IgD-negative memory B cell (primary cell): ENCODE measurements around the gene ZBTB7C. TPM values are rescaled to one million over a fixed set of nuclear protein-coding genes. Genes with fewer than 3 reads are reported as not detected.
A peak's percentile ranks its signal among the peaks of the same experiment; 100 is the strongest.
"Not testable (repeated sequence)": the region's sequence is repeated elsewhere in the genome, so short reads cannot be mapped to it uniquely, and the experiment has no call there.

ENCODE experiments used
- H3K27ac Mint-ChIP-seq, 3 donors: one replicate each; pipeline ENCODE4 v1.8.0; 2020 to 2022; ENCODE audit warnings: mild to moderate bottlenecking in 3 of 3, mixed read lengths in 3 of 3, moderate library complexity in 1 of 3
- H3K27me3 Mint-ChIP-seq: one replicate; pipeline ENCODE4 v1.8.0; 2021; ENCODE audit warnings: mixed read lengths
- H3K36me3 Mint-ChIP-seq: one replicate; pipeline ENCODE4 v1.8.0; 2020; ENCODE audit warnings: mild to moderate bottlenecking, mixed read lengths
- H3K4me1 Mint-ChIP-seq, 3 donors: one replicate each; pipeline ENCODE4 v1.8.0; 2020 to 2022; ENCODE audit warnings: mixed read lengths in 3 of 3, mild to moderate bottlenecking in 1 of 3
- H3K4me3 Mint-ChIP-seq, 4 donors: one replicate each; pipeline ENCODE4 v1.8.0; 2020 to 2022; ENCODE audit warnings: mild to moderate bottlenecking in 4 of 4, mixed read lengths in 4 of 4, moderate library complexity in 3 of 4
- H3K9me3 Mint-ChIP-seq, 3 donors: one replicate each; pipeline ENCODE4 v1.8.0; 2020 to 2021; ENCODE audit warnings: mixed read lengths in 3 of 3, mild to moderate bottlenecking in 1 of 3
- polyA plus RNA-seq: library from polyadenylated mRNA; unstranded; fragments of 300-500 nt; fragmentation: Illumina TruSeq; gene quantifications from one replicate; pipeline ENCODE4 v1.2.3, GENCODE V29; 2021

Gene ZBTB7C
- not detected for polyA plus RNA-seq

DNA sequence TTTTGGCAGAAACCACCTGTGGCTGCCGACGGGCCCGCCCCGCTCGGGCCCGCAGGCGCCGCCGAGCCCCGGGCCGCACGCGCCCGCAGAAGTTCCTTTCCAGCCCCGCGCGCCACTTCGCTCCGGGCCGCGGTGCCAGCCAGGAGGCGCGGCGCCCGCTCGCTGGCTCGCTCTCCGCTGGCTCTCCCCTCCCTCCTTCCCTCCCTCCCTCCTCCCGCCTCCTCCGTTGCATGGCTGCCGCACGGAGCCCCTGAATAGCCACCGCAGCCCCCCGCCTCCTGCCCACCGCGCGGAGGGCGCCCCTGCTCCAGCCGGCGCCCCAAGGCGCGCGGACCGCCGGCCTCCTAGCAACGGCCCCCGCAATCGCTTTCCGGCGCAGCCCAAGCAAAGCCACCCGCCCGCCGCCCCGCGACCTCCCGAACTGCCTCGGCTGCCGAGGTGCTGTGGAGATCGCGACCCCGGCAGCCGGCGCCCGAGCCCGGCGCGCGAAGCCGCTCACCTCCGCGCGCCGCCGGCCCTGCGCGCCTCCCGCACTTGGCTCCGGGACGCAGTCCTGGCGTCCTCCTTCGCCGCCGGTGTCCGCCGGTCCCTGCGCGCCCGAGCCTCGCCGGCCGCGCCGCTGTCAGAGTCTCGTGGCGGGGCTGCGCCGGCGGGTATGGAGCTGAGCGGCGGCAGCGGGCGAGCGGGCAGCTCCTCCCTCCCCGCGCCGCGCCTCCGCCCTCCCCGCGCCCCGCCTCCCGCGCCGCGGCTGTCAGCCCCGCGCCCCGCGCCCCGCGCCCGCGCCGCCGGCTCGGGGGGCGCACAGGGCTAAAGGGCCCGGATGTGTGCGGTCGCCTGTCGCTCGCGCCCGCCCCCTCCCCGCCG, at the start of gene ZBTB7C:
Gene ZBTB7C (minus strand): TSS at position 657 of the 864 bp plus-strand sequence.
- H3K4me3 Mint-ChIP-seq = peak within 1 kb of the TSS; percentile 78 to 90 (median 82)
- H3K27ac Mint-ChIP-seq = no peak within 1 kb of the TSS
- H3K27me3 Mint-ChIP-seq = peaks cover 47% of the 10 kb centered on the region

DNA sequence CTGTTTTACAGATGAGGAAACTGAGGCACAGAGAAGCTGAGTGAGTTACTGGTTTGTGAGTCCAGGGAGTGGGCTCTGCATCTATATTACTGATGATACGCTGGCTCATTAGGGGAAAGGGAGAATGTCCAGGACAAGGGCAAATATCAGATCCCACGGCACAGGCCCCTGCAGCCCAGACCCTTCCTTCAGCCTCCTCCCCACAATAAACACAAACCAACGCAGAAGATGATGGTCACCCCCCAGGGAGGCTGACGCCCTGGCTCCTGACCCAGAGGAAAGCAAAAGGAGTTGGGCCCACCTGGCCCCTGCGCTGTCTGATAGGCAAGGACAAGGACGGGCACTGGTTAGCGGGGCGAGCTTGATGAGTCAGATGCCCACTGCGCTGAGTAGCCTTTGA, 47.7 kb upstream of the ZBTB7C start:
- no peak overlapping the region for H3K4me3 Mint-ChIP-seq
- H3K9me3 Mint-ChIP-seq = no peaks in the 10 kb centered on the region
- H3K27me3 Mint-ChIP-seq = peaks cover 8% of the 10 kb centered on the region
- H3K4me1 Mint-ChIP-seq = no peaks in the 10 kb centered on the region
- H3K27ac Mint-ChIP-seq = no peak overlapping the region
- no peaks in the 10 kb centered on the region for H3K36me3 Mint-ChIP-seq

More for the DNA sequence above, at the start of gene ZBTB7C:
- Mint-ChIP-seq H3K4me1 (peaks cover 4 to 9% (median 8%) of the 10 kb centered on the region in 3 donors), H3K9me3 (peaks cover 0 to 8% (median 4%) of the 10 kb centered on the region in 3 donors), H3K36me3 (peaks cover 1% of the 10 kb centered on the region)

DNA sequence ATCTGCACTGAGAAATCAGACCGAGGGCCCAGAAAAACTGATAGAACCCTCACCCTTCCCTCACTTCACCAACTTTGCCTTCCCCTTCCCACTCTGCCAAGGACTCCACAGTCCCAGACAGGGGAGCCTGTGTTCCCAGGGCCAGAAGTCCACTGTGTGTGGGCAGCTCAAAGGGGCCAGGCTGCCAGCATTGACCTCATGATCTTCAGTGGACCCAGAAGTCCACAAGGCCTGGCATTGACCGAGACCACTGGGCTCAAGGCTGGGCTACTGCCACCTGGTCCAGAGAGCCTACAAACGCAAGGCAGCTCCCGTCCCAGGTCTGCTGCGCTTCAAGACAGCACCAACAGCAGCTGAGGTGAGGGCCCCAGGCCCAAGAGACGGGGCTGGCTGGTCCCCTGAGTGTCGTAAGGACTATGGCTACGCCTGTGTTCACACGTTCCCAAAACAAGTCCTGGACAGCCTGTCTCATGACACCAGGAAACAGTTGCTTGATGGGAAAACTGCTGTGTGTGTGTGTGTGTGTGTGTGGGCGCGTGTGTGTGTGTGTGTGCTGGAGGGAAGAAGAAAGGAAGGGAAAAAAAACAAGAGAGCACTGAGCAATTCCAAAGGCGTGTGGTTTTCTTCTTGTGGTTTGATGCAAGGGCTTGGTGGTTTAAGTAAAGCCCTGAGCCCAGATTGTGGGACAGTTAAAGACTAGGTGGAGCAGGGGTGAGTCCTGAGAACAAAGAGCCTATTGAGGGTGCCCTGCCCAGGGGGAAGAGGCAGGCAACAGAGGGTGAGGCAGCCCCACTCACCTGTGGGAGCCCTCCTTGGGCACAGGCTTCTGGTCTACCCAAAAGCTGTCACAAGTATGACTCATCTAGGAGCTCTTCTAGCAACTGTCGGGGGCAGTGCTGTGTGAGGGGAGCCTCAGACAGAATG, 46.6 kb upstream of the ZBTB7C start:
- Mint-ChIP-seq H3K9me3 (peaks cover 0 to 2% (median 0%) of the 10 kb centered on the region in 3 donors), H3K27ac (no peak overlapping the region), H3K36me3 (no peaks in the 10 kb centered on the region), H3K27me3 (peaks cover 8% of the 10 kb centered on the region), H3K4me3 (no peak overlapping the region), H3K4me1 (no peaks in the 10 kb centered on the region)

DNA sequence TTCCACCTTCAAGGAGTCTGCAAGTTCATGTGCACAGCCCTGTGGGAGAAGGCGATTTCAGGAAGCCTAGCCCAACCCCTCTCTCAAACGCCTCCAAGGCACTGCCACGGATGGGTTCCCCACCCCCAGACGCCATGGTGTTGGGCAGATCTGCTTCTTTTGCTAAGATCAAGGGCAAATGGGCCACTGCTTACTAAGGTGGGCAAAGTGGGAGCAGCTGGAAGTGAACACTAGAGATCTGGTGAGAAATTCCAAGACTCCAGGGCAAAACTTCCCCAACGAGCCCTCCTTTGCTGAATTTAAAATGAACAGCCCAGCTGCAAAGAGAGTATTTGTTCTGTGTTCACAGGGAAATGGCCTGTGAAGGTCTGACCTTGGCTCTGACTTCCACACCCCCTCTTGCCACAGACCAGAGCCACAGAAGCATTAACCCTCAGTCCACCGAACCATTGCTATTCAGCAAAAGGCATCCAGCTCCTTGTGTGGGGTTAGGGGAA, 45.1 kb upstream of the ZBTB7C start:
- Mint-ChIP-seq H3K9me3 (peaks cover 0 to 2% (median 0%) of the 10 kb centered on the region in 3 donors), H3K27ac (no peak overlapping the region), H3K4me1 (no peaks in the 10 kb centered on the region), H3K36me3 (no peaks in the 10 kb centered on the region), H3K4me3 (no peak overlapping the region), H3K27me3 (peaks cover 12% of the 10 kb centered on the region)

DNA sequence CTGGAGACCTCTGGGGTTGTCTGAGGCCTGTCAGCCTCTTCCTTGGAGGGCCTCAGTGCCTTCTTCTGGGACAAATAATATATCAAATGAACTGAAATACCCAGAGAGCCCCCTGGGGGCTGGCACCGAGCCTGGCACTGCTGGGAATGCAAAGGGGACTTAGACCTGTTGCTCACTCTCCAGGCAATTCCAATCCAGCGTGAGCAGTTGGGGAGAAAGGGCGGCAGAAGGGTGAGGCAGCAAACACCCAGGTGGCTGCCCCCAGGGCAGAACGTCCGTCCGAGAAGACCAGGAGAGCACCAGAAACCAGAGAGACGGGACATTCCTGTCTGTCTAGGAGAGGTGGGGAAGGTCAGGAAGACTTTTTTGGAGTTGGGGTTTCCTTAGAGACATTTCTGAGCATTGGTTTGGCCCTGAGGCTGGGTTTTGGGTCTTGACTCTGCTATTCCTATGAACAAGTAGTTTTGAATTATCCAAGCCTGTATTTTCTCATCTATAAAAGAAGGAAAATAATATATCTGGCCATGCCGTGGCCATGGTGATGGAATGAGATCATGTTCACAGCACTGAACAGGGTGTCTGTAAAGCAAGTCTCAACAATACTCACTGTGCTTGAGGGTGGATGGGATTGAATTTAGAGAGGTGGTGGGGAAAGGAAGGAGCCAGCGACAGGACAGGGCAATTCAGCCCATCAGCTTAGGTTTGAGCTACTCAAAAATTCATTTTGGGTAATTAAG, 44.3 kb upstream of the ZBTB7C start:
- Mint-ChIP-seq H3K4me3 (no peak overlapping the region), H3K4me1 (no peaks in the 10 kb centered on the region), H3K27me3 (peaks cover 14% of the 10 kb centered on the region), H3K27ac (no peak overlapping the region), H3K9me3 (peaks cover 0 to 2% (median 0%) of the 10 kb centered on the region in 3 donors), H3K36me3 (no peaks in the 10 kb centered on the region)

DNA sequence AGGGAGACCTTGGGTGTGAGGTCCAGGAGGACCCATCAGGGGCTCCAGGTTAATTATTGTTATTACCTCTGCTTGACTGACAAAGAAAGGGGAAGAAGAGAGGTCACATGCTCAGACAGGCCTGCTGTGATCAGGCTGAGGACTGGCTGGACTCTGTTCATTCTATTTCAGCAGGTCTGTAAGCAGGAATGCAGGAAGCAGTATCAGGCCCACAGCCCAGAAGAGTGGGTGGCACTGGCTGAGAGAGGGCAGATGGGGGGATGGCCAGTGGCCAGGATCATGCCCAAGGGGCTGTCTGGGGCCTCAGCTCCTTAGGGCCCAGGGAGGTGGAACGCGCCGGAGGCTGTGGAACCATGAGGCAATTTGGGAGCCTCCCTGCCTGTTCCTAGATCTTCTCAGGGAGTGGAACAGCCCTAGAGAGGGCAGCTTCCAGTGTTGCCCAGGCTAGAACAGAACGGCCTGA, 43.7 kb upstream of the ZBTB7C start:
- Mint-ChIP-seq H3K4me1 (no peaks in the 10 kb centered on the region), H3K36me3 (no peaks in the 10 kb centered on the region), H3K9me3 (peaks cover 0 to 2% (median 0%) of the 10 kb centered on the region in 3 donors), H3K27me3 (peaks cover 15% of the 10 kb centered on the region), H3K4me3 (no peak overlapping the region), H3K27ac (no peak overlapping the region)

DNA sequence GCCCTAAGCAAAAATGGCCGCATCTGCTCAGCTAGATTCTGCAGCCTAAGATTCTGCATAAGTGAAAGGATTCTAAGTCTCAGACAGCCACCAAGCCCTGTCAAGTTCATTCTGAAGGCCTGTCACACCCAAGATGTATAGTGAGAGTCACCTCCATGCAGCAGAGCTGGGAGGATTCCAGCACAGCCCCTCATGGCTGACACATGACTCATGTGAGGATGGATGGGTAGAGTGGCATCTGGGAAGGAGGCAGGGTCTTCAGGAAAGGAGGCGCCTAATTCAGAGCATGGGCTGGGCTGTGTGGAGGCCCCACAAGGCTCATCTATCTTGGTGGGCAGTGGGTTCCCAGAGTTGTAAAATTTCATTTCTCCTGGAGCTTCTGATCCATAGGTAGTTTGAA, 41.5 kb upstream of the ZBTB7C start:
- Mint-ChIP-seq H3K4me1 (peaks cover 0 to 2% (median 0%) of the 10 kb centered on the region in 3 donors), H3K27ac (no peak overlapping the region), H3K9me3 (peaks cover 0 to 2% (median 0%) of the 10 kb centered on the region in 3 donors), H3K27me3 (peaks cover 11% of the 10 kb centered on the region), H3K4me3 (no peak overlapping the region), H3K36me3 (no peaks in the 10 kb centered on the region)

DNA sequence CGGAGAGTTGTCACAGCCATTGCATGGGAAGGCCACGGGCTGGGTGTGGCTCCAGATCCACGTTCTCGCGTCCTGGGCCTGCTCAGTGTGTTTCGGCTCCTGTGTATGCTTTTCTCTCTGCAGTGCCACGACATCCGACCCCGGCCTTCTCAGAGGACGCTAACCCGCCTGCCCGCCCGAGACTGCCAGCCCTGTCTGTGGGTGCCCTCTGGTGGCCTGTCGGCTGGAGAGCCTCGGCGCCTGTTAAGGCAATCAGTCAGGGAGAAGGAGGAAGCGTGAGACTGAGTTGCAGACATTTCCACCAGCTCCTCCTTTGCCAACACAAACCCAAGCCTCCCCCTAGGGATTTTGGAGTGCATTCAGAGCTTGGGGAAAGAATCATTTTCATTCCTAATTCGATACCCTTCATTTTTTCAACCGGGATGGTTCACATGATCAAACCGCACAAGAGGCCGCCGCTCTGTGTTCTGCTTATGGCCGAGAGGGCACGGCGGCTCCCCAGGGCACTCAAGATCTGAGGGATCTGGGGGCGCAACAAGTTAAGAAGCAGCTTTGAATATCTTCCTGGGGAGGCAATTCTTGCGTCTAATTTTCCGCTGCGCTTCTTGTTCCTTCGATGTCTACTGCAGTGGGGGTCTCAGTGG, 37.5 kb upstream of the ZBTB7C start:
- Mint-ChIP-seq H3K4me3 (peak overlapping the region in 1 of 4 donors; percentile 33), H3K36me3 (no peaks in the 10 kb centered on the region), H3K9me3 (peaks cover 0 to 2% (median 0%) of the 10 kb centered on the region in 3 donors), H3K27ac (no peak overlapping the region), H3K27me3 (peaks cover 10% of the 10 kb centered on the region), H3K4me1 (peaks cover 0 to 4% (median 0%) of the 10 kb centered on the region in 3 donors)

DNA sequence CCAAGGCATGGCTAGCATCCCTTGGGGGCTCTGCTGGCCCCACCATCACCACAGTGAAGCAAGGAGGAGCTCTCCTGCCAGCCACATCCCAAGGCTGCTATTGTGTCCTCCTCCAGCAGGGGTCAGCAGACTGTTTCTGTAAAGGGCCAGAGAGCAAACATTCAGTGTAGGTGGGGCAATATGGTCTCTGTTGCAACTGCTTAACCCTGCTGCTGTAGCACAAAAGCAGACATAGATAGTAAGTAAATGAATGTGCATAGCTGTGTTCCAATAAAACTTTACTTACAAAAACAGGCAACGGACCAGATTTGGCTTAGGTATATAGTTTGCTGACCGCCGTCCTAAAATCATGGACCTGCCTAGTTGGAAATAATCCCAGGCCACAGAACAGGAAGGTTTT, 36.4 kb upstream of the ZBTB7C start:
- Mint-ChIP-seq H3K36me3 (no peaks in the 10 kb centered on the region), H3K4me3 (no peak overlapping the region), H3K4me1 (peaks cover 0 to 4% (median 0%) of the 10 kb centered on the region in 3 donors), H3K9me3 (no peaks in the 10 kb centered on the region), H3K27me3 (peaks cover 10% of the 10 kb centered on the region), H3K27ac (no peak overlapping the region)

DNA sequence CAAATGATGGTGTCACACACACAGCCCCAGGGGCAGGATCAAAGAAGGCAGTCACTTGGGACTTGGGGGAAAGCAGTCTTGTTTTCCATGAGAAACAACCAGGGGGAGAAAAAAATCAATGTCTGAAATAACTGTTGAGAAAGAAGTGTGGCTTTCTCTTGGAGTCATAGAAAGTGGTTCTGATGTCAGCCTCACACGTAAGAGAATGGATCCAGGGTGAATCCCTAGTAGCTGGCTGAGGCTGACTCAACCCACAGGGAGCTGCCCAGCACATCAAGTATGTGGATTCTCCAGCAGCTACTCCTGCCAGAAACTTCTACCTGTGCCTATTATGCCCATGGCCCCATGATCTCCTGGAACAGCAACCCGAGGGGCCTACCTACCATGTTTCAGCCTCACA, 33.6 kb upstream of the ZBTB7C start:
- Mint-ChIP-seq H3K4me3 (no peak overlapping the region), H3K36me3 (no peaks in the 10 kb centered on the region), H3K27ac (no peak overlapping the region), H3K27me3 (peaks cover 6% of the 10 kb centered on the region), H3K9me3 (no peaks in the 10 kb centered on the region), H3K4me1 (peaks cover 0 to 4% (median 0%) of the 10 kb centered on the region in 3 donors)

DNA sequence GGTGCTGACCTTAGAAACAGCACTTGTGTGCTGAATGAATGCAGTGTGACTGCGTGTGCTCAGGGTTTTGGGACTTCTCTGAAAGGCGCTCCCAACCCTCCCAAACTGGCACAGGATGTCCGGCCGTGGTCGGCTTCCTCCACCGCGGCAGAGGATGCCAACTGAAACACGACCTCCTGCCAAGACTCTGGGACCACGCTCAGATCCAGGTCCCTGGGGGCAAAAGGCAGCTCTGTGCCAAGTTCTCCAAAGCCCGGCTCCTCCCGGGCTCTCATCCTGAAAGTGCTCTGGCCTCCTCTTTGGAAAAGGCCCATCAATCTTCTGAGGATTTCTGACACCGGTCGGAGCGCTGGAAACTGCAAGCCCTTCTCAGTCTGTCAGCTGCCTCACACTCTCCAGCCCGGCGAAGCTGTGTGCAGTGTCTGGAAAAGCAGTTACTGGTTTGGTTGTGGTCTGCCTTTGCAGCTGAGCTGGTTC, 32.3 kb upstream of the ZBTB7C start:
- H3K4me1 Mint-ChIP-seq = peaks cover 0 to 2% (median 0%) of the 10 kb centered on the region in 3 donors
- H3K27ac Mint-ChIP-seq = no peak overlapping the region
- no peaks in the 10 kb centered on the region for H3K9me3 Mint-ChIP-seq
- H3K27me3 Mint-ChIP-seq = peaks cover 6% of the 10 kb centered on the region
- no peak overlapping the region for H3K4me3 Mint-ChIP-seq
- no peaks in the 10 kb centered on the region for H3K36me3 Mint-ChIP-seq

DNA sequence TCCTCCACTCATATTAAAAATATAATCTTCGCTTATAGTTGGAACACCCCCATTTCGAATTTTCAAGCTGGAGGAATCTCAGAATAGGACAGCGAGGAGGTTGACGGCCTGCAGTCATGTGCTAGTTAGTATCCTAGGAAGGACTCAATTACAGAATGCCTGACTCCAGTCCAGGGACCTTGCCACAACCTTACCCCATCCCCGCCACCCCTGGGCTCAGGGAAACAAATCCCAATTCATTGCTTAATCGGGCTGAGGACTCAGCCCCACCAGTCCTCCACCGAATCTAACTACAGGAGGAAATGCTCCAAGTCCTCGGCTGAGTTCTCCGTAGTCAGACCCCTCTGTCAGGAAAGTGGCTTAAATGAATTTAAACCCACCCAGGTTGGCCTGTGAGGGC, 31.7 kb upstream of the ZBTB7C start:
- Mint-ChIP-seq H3K9me3 (no peaks in the 10 kb centered on the region), H3K27me3 (peaks cover 6% of the 10 kb centered on the region), H3K4me3 (no peak overlapping the region), H3K27ac (no peak overlapping the region), H3K36me3 (no peaks in the 10 kb centered on the region), H3K4me1 (peaks cover 0 to 2% (median 0%) of the 10 kb centered on the region in 3 donors)

DNA sequence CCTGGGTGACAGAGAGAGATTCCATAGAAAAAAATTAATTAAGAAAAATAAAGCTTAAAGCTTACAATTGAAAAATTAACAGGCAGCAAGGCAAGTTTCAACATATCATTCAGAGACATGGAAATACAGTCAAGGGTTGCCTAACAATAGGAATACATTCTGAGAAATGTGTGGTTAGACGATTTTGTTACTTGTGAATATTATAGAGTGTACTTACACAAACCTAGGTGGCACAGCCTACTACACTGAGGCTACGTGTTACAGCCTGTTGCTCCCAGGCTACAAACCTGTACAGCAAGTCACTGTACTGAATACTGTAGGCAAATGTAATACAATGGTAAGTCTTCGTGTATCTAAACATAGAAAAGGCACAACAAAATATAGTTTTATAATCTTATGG, 27.7 kb upstream of the ZBTB7C start:
- Mint-ChIP-seq H3K36me3 (peaks cover 5% of the 10 kb centered on the region), H3K9me3 (peaks cover 0 to 4% (median 0%) of the 10 kb centered on the region in 3 donors), H3K27ac (no peak overlapping the region), H3K4me1 (no peaks in the 10 kb centered on the region), H3K4me3 (no peak overlapping the region), H3K27me3 (peaks cover 2% of the 10 kb centered on the region)

DNA sequence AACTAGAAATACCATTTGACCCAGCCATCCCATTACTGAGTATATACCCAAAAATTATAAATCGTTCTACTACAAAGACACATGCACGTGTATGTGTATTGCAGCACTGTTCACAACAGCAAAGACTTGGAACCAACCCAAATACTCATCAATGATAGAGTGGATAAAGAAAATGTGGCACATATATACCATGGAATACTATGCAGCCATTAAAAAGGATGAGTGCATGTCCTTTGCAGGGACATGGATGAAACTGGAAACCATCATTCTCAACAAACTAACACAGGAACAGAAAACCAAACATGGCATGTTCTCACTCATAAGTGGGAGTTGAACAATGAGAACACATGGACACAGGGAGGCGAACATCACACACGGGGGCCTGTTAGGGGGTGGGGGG, 25.2 kb upstream of the ZBTB7C start:
- H3K4me1 Mint-ChIP-seq, H3K27me3 Mint-ChIP-seq, H3K9me3 Mint-ChIP-seq, H3K27ac Mint-ChIP-seq, H3K4me3 Mint-ChIP-seq, H3K36me3 Mint-ChIP-seq: not testable (repeated sequence)
